ENCODE data around the gene SYP. TPM values are rescaled to one million over a fixed set of nuclear protein-coding genes. Genes with fewer than 3 reads are reported as not detected.
"Not testable (repeated sequence)": the region's sequence is repeated elsewhere in the genome, so short reads cannot be mapped to it uniquely, and the experiment has no call there.

The SYP gene
- total RNA-seq, 1 donor from 2014 or later, result 1.5 TPM

- no peak for DNase-seq
- intact Hi-C loops (cut with micrococcal nuclease), result no loop called here
Observed at GRCh38 chrX:49175435-49176274, 24.3 kb downstream of the SYP start.

GRCh38 chrX:49174723-49175122 is 25.3 kb downstream of the SYP start:
- intact Hi-C loops (cut with micrococcal nuclease), result no loop called here
- ATAC-seq (no peak), DNase-seq (no peak)

More at GRCh38 chrX:49175435-49176274, 24.3 kb downstream of the SYP start:
- no peak for ATAC-seq

- intact Hi-C loops (cut with micrococcal nuclease); DNase-seq; ATAC-seq: not testable (repeated sequence)
Observed at GRCh38 chrX:49173544-49173943, 26.4 kb downstream of the SYP start.

- intact Hi-C loops (cut with micrococcal nuclease), result no loop called here
- peak; percentile 79 for ATAC-seq
- DNase-seq, result peak; percentile 84
Observed at GRCh38 chrX:49172280-49172780, 27.7 kb downstream of the SYP start.

GRCh38 chrX:49171752-49172279 is 28.2 kb downstream of the SYP start, which contains the start of gene PLP2:
Gene PLP2 (plus strand): TSS chrX:49171898. CDS start chrX:49172001, 103 bp downstream.
- intact Hi-C loops (cut with micrococcal nuclease), result no loop called here
- DNase-seq (peak; percentile 65), ATAC-seq (peak; percentile 41)

GRCh38 chrX:49167740-49168108 is 32.3 kb downstream of the SYP start:
- intact Hi-C loops (cut with micrococcal nuclease), result no loop called here
- no peak for ATAC-seq
- no peak for DNase-seq

GRCh38 chrX:49166914-49167739 is 32.9 kb downstream of the SYP start:
- intact Hi-C loops (cut with micrococcal nuclease), result no loop called here
- ATAC-seq (peak; percentile 74), DNase-seq (peak; percentile 86)

- ATAC-seq (peak; percentile 56), DNase-seq (peak; percentile 84)
- intact Hi-C loops (cut with micrococcal nuclease), result no loop called here
Observed at GRCh38 chrX:49165901-49166881, 33.8 kb downstream of the SYP start.

- intact Hi-C loops (cut with micrococcal nuclease), result no loop called here
- no peak for DNase-seq
- ATAC-seq, result no peak
Observed at GRCh38 chrX:49164589-49165360, 35.2 kb downstream of the SYP start.

GRCh38 chrX:49163555-49164419 is 36.2 kb downstream of the SYP start:
- ATAC-seq, result peak; percentile 65
- intact Hi-C loops (cut with micrococcal nuclease), result no loop called here
- peak; percentile 94 for DNase-seq

GRCh38 chrX:49162620-49163019 is 37.4 kb downstream of the SYP start, which contains the start of gene MAGIX:
Gene MAGIX (plus strand): TSS chrX:49162758. CDS start chrX:49162890, 132 bp downstream.
- intact Hi-C loops (cut with micrococcal nuclease), result no loop called here
- no peak for ATAC-seq
- peak; percentile 30 for DNase-seq

- no peak for ATAC-seq
- intact Hi-C loops (cut with micrococcal nuclease), result no loop called here
Observed at GRCh38 chrX:49161632-49162031, 38.4 kb downstream of the SYP start.

GRCh38 chrX:49160908-49161307 is 39.1 kb downstream of the SYP start:
- intact Hi-C loops (cut with micrococcal nuclease), result no loop called here
- DNase-seq (no peak), ATAC-seq (no peak)

More at GRCh38 chrX:49161632-49162031, 38.4 kb downstream of the SYP start:
- no peak for DNase-seq

- no peak for ATAC-seq
- intact Hi-C loops (cut with micrococcal nuclease), result no loop called here
- no peak for DNase-seq
Observed at GRCh38 chrX:49157194-49157593, 42.8 kb downstream of the SYP start.

- DNase-seq, result peak; percentile 96
- intact Hi-C loops (cut with micrococcal nuclease), result no loop called here
Observed at GRCh38 chrX:49155900-49156837, 43.8 kb downstream of the SYP start.

More at GRCh38 chrX:49155900-49156837, 43.8 kb downstream of the SYP start:
- peak; percentile 95 for ATAC-seq
